A549 (cell line): ENCODE data around the gene DDX25.

Source experiments
- CEBPB ChIP-seq, 2 experiments: fragments of >200 bp in 1 of 2; sonication (Bioruptor Twin) in 1 of 2; formaldehyde crosslinking in 1 of 2; IDR thresholded peaks; 2 replicates each; pipeline ENCODE4 v1.6.1; 2012 to 2016
- EP300 ChIP-seq, 2 experiments: fragments of >200 bp; sonication (Bioruptor Twin); formaldehyde crosslinking; IDR thresholded peaks; 2 replicates in 1 of 2; 3 replicates in 1 of 2; pipeline ENCODE4 v1.6.1; 2016 to 2017
- HOXB5 ChIP-seq: fragments of 250-450 bp; sonication (Bioruptor Pico); IDR thresholded peaks from 2 replicates; pipeline ENCODE4 v1.5.0; 2020; ENCODE audit warnings: mild to moderate bottlenecking, moderate library complexity
- JUNB ChIP-seq: fragments of >200 bp; sonication (Bioruptor Twin); formaldehyde crosslinking; IDR thresholded peaks from 2 replicates; pipeline ENCODE4 v1.6.1; 2016
- MAFK ChIP-seq: fragments of 450-650 bp; IDR thresholded peaks from 2 replicates; pipeline ENCODE4 v1.6.1; 2014; ENCODE audit not compliant: partially characterized antibody
- MAZ ChIP-seq: fragments of 150-350 bp; IDR thresholded peaks from 2 replicates; pipeline ENCODE4 v1.6.1; 2014; ENCODE audit warnings: antibody characterized with exemption, low read depth, low read length, borderline replicate concordance
- MYC ChIP-seq: IDR thresholded peaks from 2 replicates; pipeline ENCODE4 v1.6.1; 2012; ENCODE audit warnings: mild to moderate bottlenecking, inconsistent platforms, low read length, improper control_type of control experiment, borderline replicate concordance
- PHF8 ChIP-seq: fragments of 200-600 bp; sonication (generic); IDR thresholded peaks from 2 replicates; pipeline ENCODE4 v1.6.1; 2016; ENCODE audit warnings: low read depth, mild to moderate bottlenecking, antibody characterized with exemption, moderate library complexity, borderline replicate concordance
- POLR2A ChIP-seq: IDR thresholded peaks from 2 replicates; pipeline ENCODE4 v1.6.1; 2012; ENCODE audit warnings: mild to moderate bottlenecking, low read length
- RNF2 ChIP-seq: fragments of 200-600 bp; sonication (generic); IDR thresholded peaks from 2 replicates; pipeline ENCODE4 v1.6.1; 2016; ENCODE audit warnings: low read depth, mild to moderate bottlenecking, antibody characterized with exemption, moderate library complexity, borderline replicate concordance
- SREBF2 ChIP-seq: fragments of 450-650 bp; IDR thresholded peaks from 2 replicates; pipeline ENCODE4 v1.6.1; 2014; ENCODE audit warnings: mild to moderate bottlenecking, moderate library complexity
- TF ChIP-seq, protein P1 (sequence below): fragments of >200 bp; sonication (Bioruptor Twin); formaldehyde crosslinking; IDR thresholded peaks from 3 replicates; pipeline ENCODE4 v1.5.1; 2016
- TF ChIP-seq, protein P2 (sequence below): IDR thresholded peaks from 2 replicates; pipeline ENCODE4 v1.6.1; 2012
- TF ChIP-seq, protein P3 (sequence below): IDR thresholded peaks from 2 replicates; pipeline ENCODE4 v1.6.1; 2012

DNA sequence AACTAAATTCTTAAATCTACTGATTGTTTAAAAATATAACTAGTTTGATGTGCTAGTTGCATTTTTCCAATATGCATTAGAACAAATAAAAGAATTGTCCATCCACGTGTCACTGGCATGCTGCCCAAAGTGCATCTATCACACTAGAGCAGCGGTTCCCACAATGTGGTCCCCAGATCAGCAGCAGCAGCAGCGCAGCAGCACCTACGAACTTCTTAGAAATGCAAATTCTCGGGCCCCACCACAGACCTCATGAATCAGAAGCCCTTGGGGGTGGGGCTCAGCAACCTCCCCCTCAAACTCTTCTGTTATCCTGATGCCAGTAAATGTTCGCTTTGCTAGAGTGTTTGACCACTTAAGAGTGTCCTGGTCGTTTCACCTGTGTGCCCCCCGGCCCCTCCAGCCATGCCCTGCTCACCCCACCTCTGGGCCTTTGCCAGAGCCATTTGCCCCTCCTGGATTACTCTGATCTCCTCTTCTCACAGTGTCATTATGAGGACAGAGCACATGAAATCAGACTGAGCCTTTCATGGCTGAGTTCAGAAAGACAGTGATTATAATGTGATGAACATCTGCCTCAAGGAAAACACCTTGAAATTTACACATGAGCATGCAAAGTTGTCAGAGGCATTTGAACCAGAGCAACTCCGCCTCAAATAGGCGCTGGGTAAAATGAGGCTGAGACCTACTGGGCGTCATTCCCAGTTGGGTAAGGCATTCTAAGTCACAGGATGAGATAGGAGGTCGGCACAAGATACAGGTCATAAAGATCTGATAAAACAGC is 28.9 kb downstream of the DDX25 start:
- no peak for TF ChIP-seq HOXB5 (CRISPR knock-in tag)
- no peak for TF ChIP-seq PHF8
- TF ChIP-seq, protein P1, sequence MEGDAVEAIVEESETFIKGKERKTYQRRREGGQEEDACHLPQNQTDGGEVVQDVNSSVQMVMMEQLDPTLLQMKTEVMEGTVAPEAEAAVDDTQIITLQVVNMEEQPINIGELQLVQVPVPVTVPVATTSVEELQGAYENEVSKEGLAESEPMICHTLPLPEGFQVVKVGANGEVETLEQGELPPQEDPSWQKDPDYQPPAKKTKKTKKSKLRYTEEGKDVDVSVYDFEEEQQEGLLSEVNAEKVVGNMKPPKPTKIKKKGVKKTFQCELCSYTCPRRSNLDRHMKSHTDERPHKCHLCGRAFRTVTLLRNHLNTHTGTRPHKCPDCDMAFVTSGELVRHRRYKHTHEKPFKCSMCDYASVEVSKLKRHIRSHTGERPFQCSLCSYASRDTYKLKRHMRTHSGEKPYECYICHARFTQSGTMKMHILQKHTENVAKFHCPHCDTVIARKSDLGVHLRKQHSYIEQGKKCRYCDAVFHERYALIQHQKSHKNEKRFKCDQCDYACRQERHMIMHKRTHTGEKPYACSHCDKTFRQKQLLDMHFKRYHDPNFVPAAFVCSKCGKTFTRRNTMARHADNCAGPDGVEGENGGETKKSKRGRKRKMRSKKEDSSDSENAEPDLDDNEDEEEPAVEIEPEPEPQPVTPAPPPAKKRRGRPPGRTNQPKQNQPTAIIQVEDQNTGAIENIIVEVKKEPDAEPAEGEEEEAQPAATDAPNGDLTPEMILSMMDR = no peak
- no peak for TF ChIP-seq POLR2A
- no peak for TF ChIP-seq MYC
- TF ChIP-seq CEBPB (IDR thresholded peaks at IDR 0.05) = no peak
- TF ChIP-seq EP300 (IDR thresholded peaks at IDR 0.05) = no peak
- no peak for TF ChIP-seq JUNB
- TF ChIP-seq, protein P2, sequence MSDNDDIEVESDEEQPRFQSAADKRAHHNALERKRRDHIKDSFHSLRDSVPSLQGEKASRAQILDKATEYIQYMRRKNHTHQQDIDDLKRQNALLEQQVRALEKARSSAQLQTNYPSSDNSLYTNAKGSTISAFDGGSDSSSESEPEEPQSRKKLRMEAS = no peak
- no peak for TF ChIP-seq MAFK
- TF ChIP-seq, protein P3, sequence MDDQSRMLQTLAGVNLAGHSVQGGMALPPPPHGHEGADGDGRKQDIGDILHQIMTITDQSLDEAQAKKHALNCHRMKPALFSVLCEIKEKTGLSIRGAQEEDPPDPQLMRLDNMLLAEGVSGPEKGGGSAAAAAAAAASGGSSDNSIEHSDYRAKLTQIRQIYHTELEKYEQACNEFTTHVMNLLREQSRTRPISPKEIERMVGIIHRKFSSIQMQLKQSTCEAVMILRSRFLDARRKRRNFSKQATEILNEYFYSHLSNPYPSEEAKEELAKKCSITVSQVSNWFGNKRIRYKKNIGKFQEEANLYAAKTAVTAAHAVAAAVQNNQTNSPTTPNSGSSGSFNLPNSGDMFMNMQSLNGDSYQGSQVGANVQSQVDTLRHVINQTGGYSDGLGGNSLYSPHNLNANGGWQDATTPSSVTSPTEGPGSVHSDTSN = no peak
- no peak for TF ChIP-seq RNF2
- TF ChIP-seq MAZ = no peak
- TF ChIP-seq SREBF2 = no peak
